Panc1 (cell line): Measurements from ENCODE around the gene RGMB. TPM values are rescaled to one million over a fixed set of nuclear protein-coding genes. Genes with fewer than 3 reads are reported as not detected.
A peak's percentile ranks its signal among the peaks of the same experiment; 100 is the strongest.

Source experiments
- ATAC-seq: fragments of 200-7000 bp; cut with Tn5 transposase; 2 replicates; pipeline ENCODE4 v1.9.1; 2020; ENCODE audit warnings: mild to moderate bottlenecking, moderate library complexity
- BruUV-seq: library from RNA; stranded (reverse); fragments of 400-500 nt; replicated peaks from 2 replicates; lab custom pipeline; 2021; lab: Mats Ljungman, UMichigan
- CTCF ChIA-PET: fragments of 300-600 bp; sonication (Branson Sonifier 250); formaldehyde crosslinking; loops from one replicate; lab custom pipeline; 2022; ENCODE audit warnings: antibody characterized with exemption; lab: Charles Lee
- POLR2A ChIA-PET: fragments of 300-600 bp; sonication (Branson Sonifier 250); formaldehyde crosslinking; loops from one replicate; lab custom pipeline; 2022; ENCODE audit warnings: antibody characterized with exemption; lab: Charles Lee
- DNase-seq: peaks from one replicate; pipeline ENCODE4 v3.0.0-alpha.2; 2010; ENCODE audit warnings: low read depth, low spot score
- H3K27ac ChIP-seq: 2 replicates; pipeline ENCODE4 v1.5.1; 2011; ENCODE audit warnings: mild to moderate bottlenecking, low read length, inconsistent platforms
- H3K27me3 ChIP-seq: fragments of 200-500 bp; sonication (Bioruptor generic); 2 replicates; pipeline ENCODE4 v1.6.0; 2014; ENCODE audit warnings: low read length, inconsistent platforms; ENCODE audit not compliant: control insufficient read depth, insufficient read depth
- H3K36me3 ChIP-seq: fragments of 200-500 bp; sonication (Bioruptor generic); 2 replicates; pipeline ENCODE4 v1.5.1; 2014; ENCODE audit warnings: inconsistent platforms, mild to moderate bottlenecking, low read length, moderate library complexity; ENCODE audit not compliant: control insufficient read depth, insufficient read depth
- H3K4me1 ChIP-seq: 2 replicates; pipeline ENCODE4 v1.5.1; 2011; ENCODE audit warnings: inconsistent platforms, mild to moderate bottlenecking, low read length, moderate library complexity; ENCODE audit not compliant: control insufficient read depth, insufficient read depth
- H3K4me3 ChIP-seq, 2 experiments: 2 replicates each; pipeline ENCODE4 v1.5.1; 2011 to 2012; ENCODE audit warnings: low read depth in 2 of 2, low read length in 2 of 2, mild to moderate bottlenecking in 2 of 2, inconsistent platforms in 1 of 2, moderate library complexity in 1 of 2
- H3K9me3 ChIP-seq: fragments of 200-500 bp; sonication (Bioruptor generic); 2 replicates; pipeline ENCODE4 v1.5.1; 2014; ENCODE audit warnings: low read depth, mild to moderate bottlenecking, inconsistent platforms, low read length, moderate library complexity; ENCODE audit not compliant: control insufficient read depth, insufficient read depth
- POLR2AphosphoS5 ChIP-seq: IDR thresholded peaks from 2 replicates; pipeline ENCODE4 v1.6.1; 2012; ENCODE audit warnings: mild to moderate bottlenecking, low read depth, low read length, moderate library complexity
- SIN3A ChIP-seq: IDR thresholded peaks from 2 replicates; pipeline ENCODE4 v1.6.1; 2012; ENCODE audit warnings: low read depth, mild to moderate bottlenecking, low read length, moderate library complexity, borderline replicate concordance; ENCODE audit not compliant: insufficient read depth
- TCF7L2 ChIP-seq: IDR thresholded peaks from 2 replicates; pipeline ENCODE4 v1.6.1; 2011; ENCODE audit warnings: mild to moderate bottlenecking, low read depth, low read length, inconsistent platforms
- in situ Hi-C: cut with HindIII; loops from 2 replicates; pipeline ENCODE4 v1.10.0; 2016; ENCODE audit warnings: low sequenced_read_pairs, low pct_unique_long_range_greater_than_20kb
- intact Hi-C: fragments of 100-400 bp; cut with micrococcal nuclease; formaldehyde crosslinking; loops from one replicate; pipeline ENCODE4 v1.10.0; 2022; ENCODE audit not compliant: unreplicated experiment
- total RNA-seq: library from RNA; stranded (reverse); gene quantifications from one replicate; pipeline ENCODE4 v1.2.1, GENCODE V29; 2021; ENCODE audit not compliant: unreplicated experiment
- TF ChIP-seq, protein P1 (sequence below), 2 experiments: IDR thresholded peaks; 2 replicates each; pipeline ENCODE4 v1.6.1; 2011 to 2012; ENCODE audit warnings: low read depth in 2 of 2, control low read depth in 1 of 2, low read length in 1 of 2, mild to moderate bottlenecking in 1 of 2, moderate library complexity in 1 of 2; ENCODE audit not compliant: insufficient read depth in 1 of 2
- TF ChIP-seq, protein P2 (sequence below): fragments of 450-650 bp; IDR thresholded peaks from 2 replicates; pipeline ENCODE4 v1.5.1; 2017; ENCODE audit warnings: mild to moderate bottlenecking

The RGMB gene
- total RNA-seq, 1 experiment from 2014 or later = 25.4 TPM

DNA sequence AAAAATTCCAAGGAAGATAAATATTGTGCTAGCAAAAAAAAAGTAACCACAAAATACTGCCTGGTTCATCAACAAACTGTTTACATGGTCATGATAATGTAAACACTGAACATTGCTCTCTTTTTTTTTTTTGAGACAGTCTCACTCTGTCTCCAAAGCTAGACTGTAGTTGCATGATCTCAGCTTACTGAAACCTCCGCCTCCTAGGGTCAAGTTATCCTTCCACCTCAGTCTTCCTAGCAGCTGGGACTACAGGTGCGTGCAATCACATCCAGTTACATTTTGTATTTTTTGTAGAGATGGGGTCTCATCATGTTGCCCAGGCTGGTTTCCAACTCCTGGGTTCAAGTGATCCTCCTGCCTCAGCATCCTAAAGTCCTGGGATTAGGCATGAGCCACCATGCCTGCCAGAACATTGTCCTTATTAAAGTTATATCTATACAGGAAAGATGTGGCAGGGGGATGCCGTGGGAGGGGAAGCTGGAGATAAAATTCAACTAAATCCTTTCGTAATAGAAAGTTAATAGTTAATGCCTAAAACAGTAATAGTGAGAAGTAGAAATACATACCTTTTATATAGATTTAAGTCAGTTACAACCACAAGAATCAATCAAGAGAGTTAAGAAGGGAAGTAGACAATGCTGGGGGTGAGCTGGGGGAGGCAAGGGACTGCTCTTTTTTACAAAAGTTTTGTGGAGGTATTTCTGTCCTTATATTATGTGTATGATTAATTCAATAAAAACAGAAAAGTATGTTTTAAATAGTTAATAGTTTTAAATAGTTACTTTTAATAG, 52.3 kb downstream of the RGMB start:
- H3K9me3 ChIP-seq = no peaks in the 10 kb centered on the region
- CTCF ChIA-PET = no interaction called here
- BruUV-seq = no TSS peak
- intact Hi-C loops (loop anchor here (5.0 kb wide), 1 partner anchor 53 kb away; the partner anchor contains the start of gene RGMB), in situ Hi-C loops (no loop called here)
- H3K36me3 ChIP-seq = no peaks in the 10 kb centered on the region; the same call in 1 of the 2 replicates
- POLR2A ChIA-PET = no interaction called here
- H3K27me3 ChIP-seq = no peaks in the 10 kb centered on the region
- no peak for DNase-seq
- no peak for ATAC-seq
- H3K4me1 ChIP-seq = no peaks in the 10 kb centered on the region
- TF ChIP-seq, protein P1, sequence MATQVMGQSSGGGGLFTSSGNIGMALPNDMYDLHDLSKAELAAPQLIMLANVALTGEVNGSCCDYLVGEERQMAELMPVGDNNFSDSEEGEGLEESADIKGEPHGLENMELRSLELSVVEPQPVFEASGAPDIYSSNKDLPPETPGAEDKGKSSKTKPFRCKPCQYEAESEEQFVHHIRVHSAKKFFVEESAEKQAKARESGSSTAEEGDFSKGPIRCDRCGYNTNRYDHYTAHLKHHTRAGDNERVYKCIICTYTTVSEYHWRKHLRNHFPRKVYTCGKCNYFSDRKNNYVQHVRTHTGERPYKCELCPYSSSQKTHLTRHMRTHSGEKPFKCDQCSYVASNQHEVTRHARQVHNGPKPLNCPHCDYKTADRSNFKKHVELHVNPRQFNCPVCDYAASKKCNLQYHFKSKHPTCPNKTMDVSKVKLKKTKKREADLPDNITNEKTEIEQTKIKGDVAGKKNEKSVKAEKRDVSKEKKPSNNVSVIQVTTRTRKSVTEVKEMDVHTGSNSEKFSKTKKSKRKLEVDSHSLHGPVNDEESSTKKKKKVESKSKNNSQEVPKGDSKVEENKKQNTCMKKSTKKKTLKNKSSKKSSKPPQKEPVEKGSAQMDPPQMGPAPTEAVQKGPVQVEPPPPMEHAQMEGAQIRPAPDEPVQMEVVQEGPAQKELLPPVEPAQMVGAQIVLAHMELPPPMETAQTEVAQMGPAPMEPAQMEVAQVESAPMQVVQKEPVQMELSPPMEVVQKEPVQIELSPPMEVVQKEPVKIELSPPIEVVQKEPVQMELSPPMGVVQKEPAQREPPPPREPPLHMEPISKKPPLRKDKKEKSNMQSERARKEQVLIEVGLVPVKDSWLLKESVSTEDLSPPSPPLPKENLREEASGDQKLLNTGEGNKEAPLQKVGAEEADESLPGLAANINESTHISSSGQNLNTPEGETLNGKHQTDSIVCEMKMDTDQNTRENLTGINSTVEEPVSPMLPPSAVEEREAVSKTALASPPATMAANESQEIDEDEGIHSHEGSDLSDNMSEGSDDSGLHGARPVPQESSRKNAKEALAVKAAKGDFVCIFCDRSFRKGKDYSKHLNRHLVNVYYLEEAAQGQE (IDR thresholded peaks at IDR 0.05; ENCODE audit: insufficient read depth in 1 of 2, low read depth in 2 of 2, low read length in 1 of 2) = no peak
- TF ChIP-seq SIN3A = no peak
- no peak for TF ChIP-seq TCF7L2
- TF ChIP-seq, protein P2, sequence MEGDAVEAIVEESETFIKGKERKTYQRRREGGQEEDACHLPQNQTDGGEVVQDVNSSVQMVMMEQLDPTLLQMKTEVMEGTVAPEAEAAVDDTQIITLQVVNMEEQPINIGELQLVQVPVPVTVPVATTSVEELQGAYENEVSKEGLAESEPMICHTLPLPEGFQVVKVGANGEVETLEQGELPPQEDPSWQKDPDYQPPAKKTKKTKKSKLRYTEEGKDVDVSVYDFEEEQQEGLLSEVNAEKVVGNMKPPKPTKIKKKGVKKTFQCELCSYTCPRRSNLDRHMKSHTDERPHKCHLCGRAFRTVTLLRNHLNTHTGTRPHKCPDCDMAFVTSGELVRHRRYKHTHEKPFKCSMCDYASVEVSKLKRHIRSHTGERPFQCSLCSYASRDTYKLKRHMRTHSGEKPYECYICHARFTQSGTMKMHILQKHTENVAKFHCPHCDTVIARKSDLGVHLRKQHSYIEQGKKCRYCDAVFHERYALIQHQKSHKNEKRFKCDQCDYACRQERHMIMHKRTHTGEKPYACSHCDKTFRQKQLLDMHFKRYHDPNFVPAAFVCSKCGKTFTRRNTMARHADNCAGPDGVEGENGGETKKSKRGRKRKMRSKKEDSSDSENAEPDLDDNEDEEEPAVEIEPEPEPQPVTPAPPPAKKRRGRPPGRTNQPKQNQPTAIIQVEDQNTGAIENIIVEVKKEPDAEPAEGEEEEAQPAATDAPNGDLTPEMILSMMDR = no peak
- no peak for TF ChIP-seq POLR2AphosphoS5
- H3K4me3 ChIP-seq = no peak overlapping the region
- H3K27ac ChIP-seq = no peak overlapping the region

DNA sequence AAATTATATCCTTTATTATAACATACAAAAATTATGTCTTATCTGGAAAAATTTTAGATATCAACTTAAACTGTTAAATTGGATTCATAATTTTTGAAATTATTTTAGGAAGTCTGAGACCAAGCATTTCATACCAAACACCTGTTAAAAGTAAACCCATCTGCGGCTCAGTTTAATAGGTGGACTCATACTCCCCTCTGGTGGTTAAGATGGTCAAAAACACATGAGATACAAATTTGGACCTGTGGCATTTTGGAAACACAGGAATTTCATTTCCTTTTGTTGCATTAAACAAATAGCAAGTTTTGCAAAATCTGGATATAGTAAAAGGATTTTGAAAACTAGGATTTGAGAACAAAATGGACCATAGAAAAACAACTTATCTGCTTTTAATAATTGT, 53.7 kb downstream of the RGMB start:
- TF ChIP-seq, protein P2 = peak; percentile 65; the same call in 1 of the 2 replicates
- TF ChIP-seq TCF7L2 = no peak
- peak; percentile 41 for DNase-seq
- in situ Hi-C loops = no loop called here
- no peaks in the 10 kb centered on the region for H3K9me3 ChIP-seq
- no peaks in the 10 kb centered on the region for H3K27me3 ChIP-seq
- BruUV-seq = no TSS peak
- ATAC-seq = peak; percentile 74; the same call in 1 of the 2 replicates
- H3K4me3 ChIP-seq = no peak overlapping the region
- H3K27ac ChIP-seq = no peak overlapping the region
- H3K36me3 ChIP-seq = no peaks in the 10 kb centered on the region; the same call in 1 of the 2 replicates
- intact Hi-C loops = loop anchor here (5.0 kb wide), 1 partner anchor 55 kb away; the partner anchor contains the start of gene RGMB
- H3K4me1 ChIP-seq = no peaks in the 10 kb centered on the region
- POLR2A ChIA-PET = no interaction called here
- CTCF ChIA-PET = no interaction called here
